HCT116 (cell line): ENCODE measurements around the gene RBM34.

ENCODE experiments used
- CTCF ChIP-seq, 3 experiments: fragments of 200-600 bp in 1 of 3; sonication (generic) in 1 of 3; IDR thresholded peaks in 2 of 3; conservative IDR thresholded peaks in 1 of 3; 2 replicates each; pipeline ENCODE4 v1.5.1; 2012 to 2017; ENCODE audit warnings: low read depth in 2 of 3, low read length in 2 of 3, antibody characterized with exemption in 1 of 3, borderline replicate concordance in 1 of 3, control low read depth in 1 of 3, mild to moderate bottlenecking in 1 of 3, mixed read lengths in 1 of 3, mixed run types in 1 of 3, moderate library complexity in 1 of 3; ENCODE audit not compliant: insufficient read depth in 1 of 3
- ELF1 ChIP-seq: IDR thresholded peaks from 2 replicates; pipeline ENCODE4 v1.6.1; 2012; ENCODE audit warnings: low read depth, borderline replicate concordance
- POLR2A ChIP-seq: IDR thresholded peaks from 2 replicates; pipeline ENCODE4 v1.7.0; 2011; ENCODE audit warnings: borderline replicate concordance; ENCODE audit not compliant: insufficient read depth, insufficient read length; ENCODE audit errors: extremely low read depth
- YY1 ChIP-seq: IDR thresholded peaks from 2 replicates; pipeline ENCODE4 v1.6.1; 2011; ENCODE audit warnings: low read length, low read depth, moderate library complexity, mild to moderate bottlenecking; ENCODE audit not compliant: insufficient replicate concordance; ENCODE audit errors: extremely low read depth
- TF ChIP-seq, protein P1 (sequence below): IDR thresholded peaks from 2 replicates; pipeline ENCODE4 v1.6.1; 2012
- TF ChIP-seq, protein P2 (sequence below): IDR thresholded peaks from 2 replicates; pipeline ENCODE4 v1.6.1; 2012; ENCODE audit warnings: low read depth

GRCh38 chr1:235108876-235109275, 52.2 kb downstream of the RBM34 start:
- TF ChIP-seq CTCF (IDR thresholded peaks at IDR 0.05 in 2 of 3, conservative IDR thresholded peaks at IDR 0.05 in 1 of 3; ENCODE audit: borderline replicate concordance in 1 of 3, insufficient read depth in 1 of 3, low read depth in 2 of 3, low read length in 2 of 3) (no peak), POLR2A (no peak), ELF1 (no peak), YY1 (no peak)
- TF ChIP-seq, protein P1, sequence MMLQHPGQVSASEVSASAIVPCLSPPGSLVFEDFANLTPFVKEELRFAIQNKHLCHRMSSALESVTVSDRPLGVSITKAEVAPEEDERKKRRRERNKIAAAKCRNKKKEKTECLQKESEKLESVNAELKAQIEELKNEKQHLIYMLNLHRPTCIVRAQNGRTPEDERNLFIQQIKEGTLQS, result no peak
- TF ChIP-seq, protein P2, sequence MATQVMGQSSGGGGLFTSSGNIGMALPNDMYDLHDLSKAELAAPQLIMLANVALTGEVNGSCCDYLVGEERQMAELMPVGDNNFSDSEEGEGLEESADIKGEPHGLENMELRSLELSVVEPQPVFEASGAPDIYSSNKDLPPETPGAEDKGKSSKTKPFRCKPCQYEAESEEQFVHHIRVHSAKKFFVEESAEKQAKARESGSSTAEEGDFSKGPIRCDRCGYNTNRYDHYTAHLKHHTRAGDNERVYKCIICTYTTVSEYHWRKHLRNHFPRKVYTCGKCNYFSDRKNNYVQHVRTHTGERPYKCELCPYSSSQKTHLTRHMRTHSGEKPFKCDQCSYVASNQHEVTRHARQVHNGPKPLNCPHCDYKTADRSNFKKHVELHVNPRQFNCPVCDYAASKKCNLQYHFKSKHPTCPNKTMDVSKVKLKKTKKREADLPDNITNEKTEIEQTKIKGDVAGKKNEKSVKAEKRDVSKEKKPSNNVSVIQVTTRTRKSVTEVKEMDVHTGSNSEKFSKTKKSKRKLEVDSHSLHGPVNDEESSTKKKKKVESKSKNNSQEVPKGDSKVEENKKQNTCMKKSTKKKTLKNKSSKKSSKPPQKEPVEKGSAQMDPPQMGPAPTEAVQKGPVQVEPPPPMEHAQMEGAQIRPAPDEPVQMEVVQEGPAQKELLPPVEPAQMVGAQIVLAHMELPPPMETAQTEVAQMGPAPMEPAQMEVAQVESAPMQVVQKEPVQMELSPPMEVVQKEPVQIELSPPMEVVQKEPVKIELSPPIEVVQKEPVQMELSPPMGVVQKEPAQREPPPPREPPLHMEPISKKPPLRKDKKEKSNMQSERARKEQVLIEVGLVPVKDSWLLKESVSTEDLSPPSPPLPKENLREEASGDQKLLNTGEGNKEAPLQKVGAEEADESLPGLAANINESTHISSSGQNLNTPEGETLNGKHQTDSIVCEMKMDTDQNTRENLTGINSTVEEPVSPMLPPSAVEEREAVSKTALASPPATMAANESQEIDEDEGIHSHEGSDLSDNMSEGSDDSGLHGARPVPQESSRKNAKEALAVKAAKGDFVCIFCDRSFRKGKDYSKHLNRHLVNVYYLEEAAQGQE, result no peak
